Muscle of arm (tissue), 14 donors: Measurements from ENCODE around the gene WSB1. TPM values are rescaled to one million over a fixed set of nuclear protein-coding genes. Genes with fewer than 3 reads are reported as not detected.
"Not testable (repeated sequence)": the region's sequence is repeated elsewhere in the genome, so short reads cannot be mapped to it uniquely, and the experiment has no call there.

ENCODE experiments used
- DNase-seq: peaks from one replicate; pipeline ENCODE4 v3.0.0-alpha.2; 2013
- long read RNA-seq, 11 donors: transcript quantifications; one replicate each; lab custom pipeline, GENCODE V29; 2026
- polyA plus RNA-seq, 12 donors: library from polyadenylated mRNA; unstranded; fragments of 120-200 nt; gene quantifications; one replicate each; pipeline ENCODE4 v1.2.1, GENCODE V29; 2013; ENCODE audit not compliant: insufficient read length in 12 of 12

The WSB1 gene
- polyA plus RNA-seq = 100 to 1,000 TPM; 107 to 360 (median 192) TPM
- long read RNA-seq, donor 1, full-length matches to known transcripts = 41 of 173 reads
- long read RNA-seq, donor 1, partial matches to known transcripts = 132 of 173 reads
- long read RNA-seq, donor 1, other reads (novel, unspliced or antisense) = 0 of 173 reads
- long read RNA-seq, donor 2, full-length matches to known transcripts = 23 of 50 reads
- long read RNA-seq, donor 2, partial matches to known transcripts = 27 of 50 reads
- long read RNA-seq, donor 2, other reads (novel, unspliced or antisense) = 0 of 50 reads
- long read RNA-seq, donor 3, full-length matches to known transcripts = 18 of 53 reads
- long read RNA-seq, donor 3, partial matches to known transcripts = 35 of 53 reads
- long read RNA-seq, donor 3, other reads (novel, unspliced or antisense) = 0 of 53 reads
- long read RNA-seq, donor 4, full-length matches to known transcripts = 19 of 95 reads
- long read RNA-seq, donor 4, partial matches to known transcripts = 76 of 95 reads
- long read RNA-seq, donor 4, other reads (novel, unspliced or antisense) = 0 of 95 reads
- long read RNA-seq, donor 5, full-length matches to known transcripts = 49 of 138 reads
- long read RNA-seq, donor 5, partial matches to known transcripts = 89 of 138 reads
- long read RNA-seq, donor 5, other reads (novel, unspliced or antisense) = 0 of 138 reads
- long read RNA-seq, donor 6, full-length matches to known transcripts = 12 of 39 reads
- long read RNA-seq, donor 6, partial matches to known transcripts = 27 of 39 reads
- long read RNA-seq, donor 6, other reads (novel, unspliced or antisense) = 0 of 39 reads
- long read RNA-seq, donor 7, full-length matches to known transcripts = 22 of 85 reads
- long read RNA-seq, donor 7, partial matches to known transcripts = 63 of 85 reads
- long read RNA-seq, donor 7, other reads (novel, unspliced or antisense) = 0 of 85 reads
- long read RNA-seq, donor 8, full-length matches to known transcripts = 49 of 271 reads
- long read RNA-seq, donor 8, partial matches to known transcripts = 222 of 271 reads
- long read RNA-seq, donor 8, other reads (novel, unspliced or antisense) = 0 of 271 reads
- long read RNA-seq, donor 9, full-length matches to known transcripts = 10 of 94 reads
- long read RNA-seq, donor 9, partial matches to known transcripts = 84 of 94 reads
- long read RNA-seq, donor 9, other reads (novel, unspliced or antisense) = 0 of 94 reads
- long read RNA-seq, donor 10, full-length matches to known transcripts = 30 of 57 reads
- long read RNA-seq, donor 10, partial matches to known transcripts = 22 of 57 reads
- long read RNA-seq, donor 10, other reads (novel, unspliced or antisense) = 5 of 57 reads
- long read RNA-seq, donor 11, full-length matches to known transcripts = 19 of 101 reads
- long read RNA-seq, donor 11, partial matches to known transcripts = 82 of 101 reads
- long read RNA-seq, donor 11, other reads (novel, unspliced or antisense) = 0 of 101 reads

- peak; percentile 95 for DNase-seq
Measured at GRCh38 chr17:27293898-27294688, at the start of gene WSB1. Gene WSB1 (plus strand): TSS chr17:27294114. CDS start chr17:27294396, 282 bp downstream.

GRCh38 chr17:27244491-27245223 is 49.3 kb upstream of the WSB1 start:
- DNase-seq = peak; percentile 86

- peak; percentile 80 for DNase-seq
Measured at GRCh38 chr17:27245230-27245696, 48.7 kb upstream of the WSB1 start.

GRCh38 chr17:27246537-27246936 is 47.4 kb upstream of the WSB1 start:
- DNase-seq = no peak

DNA sequence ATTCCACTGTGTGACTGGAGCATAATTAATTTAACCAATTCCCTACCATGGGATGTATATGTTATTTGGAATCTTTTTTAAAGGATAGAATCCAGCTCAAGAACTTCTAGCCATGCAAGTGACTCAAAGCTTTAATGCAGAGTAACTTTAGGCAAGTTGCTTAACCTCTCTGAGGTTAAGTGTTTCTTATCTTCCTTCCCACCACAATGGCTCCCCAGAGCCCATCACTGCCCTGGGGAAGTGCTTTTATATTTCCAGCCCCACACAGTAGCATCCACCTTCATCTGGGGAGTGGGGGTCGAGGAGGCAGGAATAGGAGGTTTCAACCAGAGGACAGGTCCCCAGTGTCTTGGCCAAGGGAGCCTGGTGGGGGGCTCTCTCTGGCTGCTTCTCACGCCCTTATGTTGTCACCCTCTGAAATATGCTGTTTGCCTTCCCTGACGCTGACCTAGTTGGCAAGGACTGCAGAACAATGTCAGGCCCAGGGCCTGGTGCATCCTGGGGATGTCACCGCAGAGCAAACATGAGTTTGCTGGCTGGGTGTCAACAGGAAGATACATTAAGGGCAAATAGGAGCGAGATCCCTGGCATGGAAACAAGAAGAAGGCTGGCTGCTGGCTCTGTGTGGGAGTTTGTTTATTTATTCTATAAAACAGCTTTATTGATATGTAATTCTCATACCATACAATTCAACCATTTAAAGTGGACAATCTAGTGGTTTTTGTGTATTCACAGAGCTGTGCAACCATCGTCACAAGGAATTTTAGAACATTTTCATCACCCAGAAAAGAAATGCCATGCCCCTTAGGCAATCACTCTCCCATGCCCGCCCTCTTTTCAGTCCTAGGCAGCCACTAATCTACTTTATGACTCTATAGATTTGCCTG is 46.6 kb upstream of the WSB1 start:
- DNase-seq = peak; percentile 35

- DNase-seq = no peak
Measured at GRCh38 chr17:27247958-27248342, 46.0 kb upstream of the WSB1 start.

DNA sequence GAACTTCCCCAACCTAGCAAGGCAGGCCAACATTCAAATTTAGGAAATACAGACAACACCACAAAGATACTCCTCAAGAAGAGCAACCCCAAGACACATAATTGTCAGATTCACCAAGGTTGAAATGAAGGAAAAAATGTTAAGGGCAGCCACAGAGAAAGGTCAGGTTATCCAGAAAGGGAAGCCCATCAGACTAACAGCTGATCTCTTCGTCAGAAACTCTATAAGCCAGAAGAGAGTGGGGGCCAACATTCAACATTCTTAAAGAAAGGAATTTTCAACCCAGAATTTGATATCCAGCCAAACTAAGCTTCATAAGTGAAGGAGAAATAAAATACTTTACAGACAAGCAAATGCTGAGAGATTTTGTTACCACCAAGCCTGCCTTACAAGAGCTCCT is 43.1 kb upstream of the WSB1 start:
- not testable (repeated sequence) for DNase-seq

DNA sequence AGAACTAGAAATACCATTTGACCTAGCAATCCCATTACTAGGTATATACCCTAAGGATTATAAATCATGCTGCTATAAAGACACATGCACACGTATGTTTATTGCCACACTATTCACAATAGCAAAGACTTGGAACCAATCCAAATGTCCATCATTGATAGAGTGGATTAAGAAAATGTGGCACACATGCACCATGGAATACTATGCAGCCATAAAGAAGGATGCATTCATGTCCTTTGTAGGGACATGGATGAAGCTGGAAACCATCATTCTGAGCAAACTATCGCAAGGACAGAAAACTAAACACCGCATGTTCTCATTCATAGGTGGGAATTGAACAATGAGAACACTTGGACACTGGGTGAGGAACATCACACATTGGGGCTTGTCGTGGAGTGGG is 39.1 kb upstream of the WSB1 start:
- not testable (repeated sequence) for DNase-seq

DNA sequence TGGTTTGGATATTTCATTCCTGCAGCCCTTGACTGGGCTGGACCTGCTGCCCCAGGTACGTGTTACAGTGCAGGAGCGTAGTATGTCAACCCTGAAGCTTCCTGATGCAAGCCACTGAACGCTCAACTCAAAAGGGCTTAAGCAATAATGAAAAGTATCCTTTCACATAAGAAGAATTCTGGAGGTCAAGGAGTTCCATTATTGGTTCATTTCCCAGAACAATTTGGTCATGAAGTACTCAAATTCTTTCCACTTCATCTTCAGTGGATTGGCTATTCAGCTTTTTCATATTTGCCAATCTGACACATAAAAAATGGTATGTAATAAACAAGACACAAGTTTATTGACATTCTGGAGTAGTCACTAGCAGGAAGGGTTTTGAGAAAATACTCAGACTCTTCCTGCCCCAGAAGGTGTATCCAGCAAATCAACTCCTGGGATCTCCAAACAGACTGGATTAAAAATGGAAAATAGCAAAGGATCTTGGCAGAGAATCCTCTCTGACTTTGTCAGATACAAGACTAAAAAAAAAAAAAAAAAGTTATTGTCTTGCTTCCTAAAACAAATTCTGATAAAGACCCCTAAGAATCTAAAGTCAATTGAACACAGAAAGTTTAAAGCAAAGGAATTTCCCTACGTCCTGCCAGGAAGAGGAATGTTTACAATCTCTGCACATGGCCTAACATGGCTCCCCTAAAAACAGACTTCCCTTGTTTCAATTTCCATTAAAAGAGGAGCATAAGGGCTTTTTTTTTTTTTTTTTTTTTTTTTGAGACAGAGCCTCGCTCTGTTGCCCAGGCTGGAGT is 37.5 kb upstream of the WSB1 start:
- DNase-seq = no peak

DNA sequence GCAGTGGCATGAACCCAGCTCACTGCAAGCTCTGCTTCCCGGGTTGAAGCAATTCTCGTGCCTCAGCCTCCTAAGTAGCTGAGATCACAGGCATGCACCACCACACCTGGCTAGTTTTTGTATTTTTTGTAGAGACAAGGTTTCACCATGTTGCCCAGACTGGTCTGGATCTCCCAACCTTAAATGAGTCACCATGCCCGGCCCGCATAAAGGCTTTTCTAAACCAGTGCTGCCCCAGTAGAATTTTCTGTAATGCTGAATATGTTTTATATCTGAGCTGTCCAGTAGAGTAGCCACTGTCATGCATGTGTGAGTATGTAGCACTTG is 36.9 kb upstream of the WSB1 start:
- DNase-seq = no peak

GRCh38 chr17:27259356-27259755 is 34.6 kb upstream of the WSB1 start:
- no peak for DNase-seq

- DNase-seq = no peak
Measured at GRCh38 chr17:27263386-27263785, 30.5 kb upstream of the WSB1 start.

DNA sequence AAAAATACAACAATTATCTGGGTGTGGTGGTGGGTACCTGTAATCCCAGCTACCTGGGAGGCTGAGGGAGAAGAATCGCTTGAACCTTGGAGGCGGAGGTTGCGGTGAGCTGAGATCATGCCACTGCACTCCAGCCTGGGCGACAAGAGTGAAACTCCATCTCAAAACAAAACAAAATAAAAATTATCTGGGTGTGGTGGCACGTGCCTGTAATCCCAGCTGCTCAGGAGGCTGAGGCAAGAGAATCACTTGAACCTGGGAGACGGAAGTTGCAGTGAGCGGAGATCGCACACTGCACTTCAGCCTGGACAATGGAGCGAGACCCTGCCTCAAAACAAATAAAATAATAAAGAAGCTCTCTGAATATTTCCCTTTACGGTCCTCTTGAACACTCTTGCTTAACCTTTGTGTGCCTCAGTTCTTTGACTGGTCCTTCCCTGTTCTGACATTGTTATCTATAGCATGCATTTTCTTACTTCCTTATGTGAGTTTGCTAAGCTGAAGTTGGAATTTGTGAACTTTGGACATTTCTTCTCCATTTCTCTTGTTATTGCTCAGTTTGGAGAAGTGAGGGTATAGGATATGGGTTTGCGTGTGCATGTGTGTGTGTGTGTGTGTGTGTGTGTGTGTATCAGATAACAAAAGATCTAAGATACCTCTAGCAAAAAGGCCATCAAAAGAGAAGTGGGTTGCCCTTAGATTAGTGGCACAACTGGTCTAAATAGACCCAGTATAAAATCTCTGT is 29.7 kb upstream of the WSB1 start:
- DNase-seq = no peak

DNA sequence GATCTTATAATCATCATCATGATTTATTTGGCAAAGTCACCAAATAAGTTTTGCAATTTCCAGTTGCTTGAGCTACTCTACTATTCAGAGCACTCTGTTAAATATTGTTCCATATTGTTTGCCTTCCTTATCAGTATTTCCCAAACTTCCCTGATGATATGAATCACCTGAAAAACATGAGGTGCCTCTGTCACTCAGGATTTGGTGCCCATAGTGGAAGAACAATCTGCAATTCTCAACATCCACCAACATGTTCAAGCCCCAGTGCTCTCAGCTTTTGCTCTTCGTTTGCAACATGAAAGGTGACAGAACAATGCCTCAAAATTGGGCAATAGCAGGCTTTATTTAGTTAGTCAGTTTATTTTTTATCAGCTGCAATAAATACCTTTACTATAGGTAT is 28.6 kb upstream of the WSB1 start:
- DNase-seq = no peak

DNA sequence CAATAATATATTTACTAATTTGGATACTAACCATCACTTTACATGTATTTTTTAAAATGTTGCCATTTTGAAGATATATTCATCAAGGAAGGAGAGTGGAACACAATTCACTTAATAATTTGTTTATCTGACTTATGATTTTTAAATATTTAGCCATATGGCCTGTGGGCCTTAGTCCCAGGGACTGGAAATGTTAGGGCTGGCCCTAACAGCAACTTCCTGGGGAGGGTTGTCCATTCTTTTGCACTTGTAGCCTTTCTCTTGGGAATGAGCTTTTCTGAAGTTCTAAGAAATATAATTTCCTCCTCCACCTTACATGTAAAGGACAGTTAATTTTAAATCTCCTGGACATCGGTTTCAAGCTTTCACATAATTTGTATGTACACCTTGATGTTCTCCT is 27.7 kb upstream of the WSB1 start:
- no peak for DNase-seq

GRCh38 chr17:27268394-27269085 is 25.4 kb upstream of the WSB1 start:
- no peak for DNase-seq

DNA sequence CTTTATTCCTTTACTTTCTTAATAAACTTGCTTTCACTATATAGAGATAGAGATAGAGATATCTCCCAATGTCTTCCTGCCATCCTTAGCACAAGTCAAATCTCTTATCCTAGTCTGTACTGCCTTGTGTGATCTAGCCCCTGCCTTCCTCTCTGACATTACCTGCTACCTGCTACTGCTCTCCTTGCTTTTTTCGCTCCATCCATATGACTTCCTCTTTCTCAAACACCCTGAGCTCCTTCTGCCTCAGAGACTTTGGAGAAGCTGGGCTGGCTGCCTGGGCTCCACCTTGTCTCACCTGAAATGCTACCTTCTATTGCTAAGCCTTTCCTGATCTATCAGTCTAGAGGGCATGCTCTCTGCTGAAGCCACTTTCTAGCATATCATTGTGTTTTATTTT is 24.7 kb upstream of the WSB1 start:
- DNase-seq = no peak
